IPS-NIHi7 (cell line): ENCODE data around the gene JAZF1.
A peak's percentile ranks its signal among the peaks of the same experiment; 100 is the strongest.

Source experiments
- DNase-seq: peaks from one replicate; pipeline ENCODE4 v3.0.0; 2012; ENCODE audit warnings: mixed read lengths; ENCODE audit errors: extremely low spot score

Gene JAZF1

GRCh38 chr7:28191751-28192150 is 11.2 kb upstream of the JAZF1 start:
- no peak for DNase-seq

GRCh38 chr7:28191184-28191583 is 10.6 kb upstream of the JAZF1 start:
- DNase-seq = no peak

GRCh38 chr7:28190077-28190710 is 9.6 kb upstream of the JAZF1 start:
- DNase-seq = no peak

GRCh38 chr7:28187012-28187411 is 6.4 kb upstream of the JAZF1 start:
- DNase-seq = no peak

GRCh38 chr7:28183627-28184026 is 3.0 kb upstream of the JAZF1 start:
- no peak for DNase-seq

- no peak for DNase-seq
Measured at GRCh38 chr7:28182071-28182471, 1.5 kb upstream of the JAZF1 start.

- no peak for DNase-seq
Measured at GRCh38 chr7:28181416-28181815, 821 bp upstream of the JAZF1 start.

- DNase-seq = no peak
Measured at GRCh38 chr7:28180031-28180363, 598 bp downstream of the JAZF1 start.

GRCh38 chr7:28179120-28180030 is 1.2 kb downstream of the JAZF1 start:
- peak; percentile 79 for DNase-seq

GRCh38 chr7:28178599-28178998 is 2.0 kb downstream of the JAZF1 start:
- no peak for DNase-seq

GRCh38 chr7:28177836-28178235 is 2.8 kb downstream of the JAZF1 start:
- DNase-seq = no peak

- DNase-seq = no peak
Measured at GRCh38 chr7:28176645-28177044, 4.0 kb downstream of the JAZF1 start.

GRCh38 chr7:28176174-28176573 is 4.4 kb downstream of the JAZF1 start:
- no peak for DNase-seq

- no peak for DNase-seq
Measured at GRCh38 chr7:28174901-28175661, 5.5 kb downstream of the JAZF1 start.

GRCh38 chr7:28174442-28174841 is 6.2 kb downstream of the JAZF1 start:
- no peak for DNase-seq

GRCh38 chr7:28173531-28173930 is 7.1 kb downstream of the JAZF1 start:
- DNase-seq = no peak

GRCh38 chr7:28172958-28173357 is 7.6 kb downstream of the JAZF1 start:
- DNase-seq = no peak

GRCh38 chr7:28170701-28171100 is 9.9 kb downstream of the JAZF1 start:
- no peak for DNase-seq

GRCh38 chr7:28169230-28169629 is 11.4 kb downstream of the JAZF1 start:
- DNase-seq = no peak

GRCh38 chr7:28168393-28169158 is 12.0 kb downstream of the JAZF1 start:
- DNase-seq = no peak

- no peak for DNase-seq
Measured at GRCh38 chr7:28166982-28167715, 13.4 kb downstream of the JAZF1 start.
